Measurements from ENCODE around the gene TNFRSF12A.

GRCh38 chr16:3035972-3036725 lies 16.0 kb downstream of the TNFRSF12A start:
- TF ChIP-seq EZH2 (IDR thresholded peaks at IDR 0.05; ENCODE audit: low read length, missing control alignments) (peak; percentile 83), CTCF (conservative IDR thresholded peaks at IDR 0.05 in 1 of 2, IDR thresholded peaks at IDR 0.05 in 1 of 2; ENCODE audit: low read depth in 1 of 2, low read length in 2 of 2) (no peak)
